ENCODE results near the gene ORAI3.

ORAI3 gene

DNA sequence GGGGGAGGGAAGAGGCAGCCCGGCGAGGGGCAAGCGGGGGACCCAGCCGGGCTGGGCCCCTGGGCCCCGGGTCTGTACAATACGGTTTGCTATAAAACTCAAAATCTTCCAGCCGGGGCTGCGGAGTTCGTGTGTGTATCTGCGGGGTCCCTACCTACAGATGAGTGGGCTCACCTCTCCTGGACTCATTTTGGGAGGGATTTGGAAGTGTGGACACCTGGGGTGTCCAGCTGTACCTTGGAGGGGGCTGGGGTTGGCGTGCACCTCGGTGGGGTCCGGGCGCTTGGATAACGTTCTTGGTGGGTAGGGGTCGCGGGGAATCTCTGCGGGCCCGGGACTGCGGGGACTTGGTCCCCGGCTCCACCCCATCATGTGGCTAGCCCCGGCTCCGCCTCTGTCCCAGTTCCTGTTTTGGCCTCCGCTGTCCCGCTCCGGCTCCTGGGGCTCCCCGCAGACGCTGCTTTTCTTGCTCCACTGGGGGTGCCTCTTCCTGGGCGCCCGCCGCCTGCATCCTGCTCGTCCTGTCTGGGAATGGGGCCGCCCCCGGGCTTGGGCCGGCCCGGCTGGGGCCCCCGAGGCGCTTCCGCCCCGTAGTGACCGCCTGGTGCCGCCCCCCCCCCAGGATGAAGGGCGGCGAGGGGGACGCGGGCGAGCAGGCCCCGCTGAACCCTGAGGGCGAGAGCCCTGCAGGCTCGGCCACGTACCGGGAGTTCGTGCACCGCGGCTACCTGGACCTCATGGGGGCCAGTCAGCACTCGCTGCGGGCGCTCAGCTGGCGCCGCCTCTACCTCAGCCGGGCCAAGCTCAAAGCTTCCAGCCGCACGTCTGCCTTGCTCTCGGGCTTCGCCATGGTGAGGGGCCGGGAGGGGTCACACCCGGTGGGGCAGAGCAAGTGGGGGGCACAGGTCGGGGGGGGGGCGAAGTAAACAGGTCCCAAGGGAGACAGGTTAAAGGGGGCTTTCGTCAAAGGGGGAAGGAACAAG lies at the start of gene ORAI3:
Gene ORAI3, plus strand, starts transcription at position 402 of the 983 bp plus-strand sequence. Its CDS starts 222 bp downstream, at position 624.
- peak within 1 kb of the TSS; percentile 88 for H3K4me3 ChIP-seq (ENCODE audit: control insufficient read depth, low read depth, low read length)
- DNase-seq (ENCODE audit: low read depth), result no peak

DNA sequence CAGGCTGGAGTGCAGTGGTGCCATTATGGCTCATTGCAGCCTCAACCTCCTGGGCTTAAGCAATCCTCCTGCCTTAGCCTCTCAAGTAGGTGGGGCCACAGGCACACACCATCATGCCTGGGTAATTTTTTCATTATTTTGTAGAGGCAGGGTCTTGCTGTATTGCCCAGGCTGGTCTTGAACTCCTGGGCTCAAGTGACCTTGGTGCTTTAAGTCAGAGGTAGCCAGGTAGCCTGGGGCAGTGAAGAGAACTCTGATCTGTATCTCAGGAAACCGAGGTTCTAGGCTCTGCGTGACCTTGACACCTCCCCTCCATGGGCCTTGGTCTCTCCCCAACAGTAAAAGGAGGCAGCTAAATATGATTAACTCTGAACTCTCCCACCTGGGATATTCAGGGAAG lies 49.1 kb upstream of the ORAI3 start:
- no peak for DNase-seq (ENCODE audit: low read depth)
- TF ChIP-seq, protein P1, sequence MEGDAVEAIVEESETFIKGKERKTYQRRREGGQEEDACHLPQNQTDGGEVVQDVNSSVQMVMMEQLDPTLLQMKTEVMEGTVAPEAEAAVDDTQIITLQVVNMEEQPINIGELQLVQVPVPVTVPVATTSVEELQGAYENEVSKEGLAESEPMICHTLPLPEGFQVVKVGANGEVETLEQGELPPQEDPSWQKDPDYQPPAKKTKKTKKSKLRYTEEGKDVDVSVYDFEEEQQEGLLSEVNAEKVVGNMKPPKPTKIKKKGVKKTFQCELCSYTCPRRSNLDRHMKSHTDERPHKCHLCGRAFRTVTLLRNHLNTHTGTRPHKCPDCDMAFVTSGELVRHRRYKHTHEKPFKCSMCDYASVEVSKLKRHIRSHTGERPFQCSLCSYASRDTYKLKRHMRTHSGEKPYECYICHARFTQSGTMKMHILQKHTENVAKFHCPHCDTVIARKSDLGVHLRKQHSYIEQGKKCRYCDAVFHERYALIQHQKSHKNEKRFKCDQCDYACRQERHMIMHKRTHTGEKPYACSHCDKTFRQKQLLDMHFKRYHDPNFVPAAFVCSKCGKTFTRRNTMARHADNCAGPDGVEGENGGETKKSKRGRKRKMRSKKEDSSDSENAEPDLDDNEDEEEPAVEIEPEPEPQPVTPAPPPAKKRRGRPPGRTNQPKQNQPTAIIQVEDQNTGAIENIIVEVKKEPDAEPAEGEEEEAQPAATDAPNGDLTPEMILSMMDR (IDR thresholded peaks at IDR 0.05; ENCODE audit: control insufficient read depth, insufficient read depth, low read depth, low read length, missing control alignments), result no peak

More for the DNA sequence above, at the start of gene ORAI3:
- TF ChIP-seq, protein P1 (IDR thresholded peaks at IDR 0.05; ENCODE audit: control insufficient read depth, insufficient read depth, low read depth, low read length, missing control alignments), result no peak

DNA sequence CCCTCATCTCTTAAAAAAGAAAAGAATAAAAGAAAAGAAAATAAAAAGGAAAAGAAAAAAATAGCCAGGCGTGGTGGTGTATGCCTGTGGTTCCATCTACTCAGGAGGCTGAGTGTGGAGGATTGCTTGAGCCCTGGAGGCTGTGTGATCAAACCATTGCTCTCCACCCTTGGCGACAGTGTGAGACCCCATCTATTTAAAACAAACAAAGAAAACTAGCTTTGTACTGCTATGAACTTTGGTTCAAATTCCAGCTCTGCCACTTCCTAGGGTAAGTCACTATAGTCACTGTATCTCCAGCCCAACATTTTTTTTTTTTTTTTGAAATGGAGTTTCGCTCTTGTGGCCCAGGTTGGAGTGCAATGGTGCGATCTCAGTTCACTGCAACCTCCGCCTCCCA lies 48.3 kb upstream of the ORAI3 start:
- H3K4me3 ChIP-seq (ENCODE audit: control insufficient read depth, low read depth, low read length), result no peak overlapping the region
- TF ChIP-seq, protein P1 (IDR thresholded peaks at IDR 0.05; ENCODE audit: control insufficient read depth, insufficient read depth, low read depth, low read length, missing control alignments), result no peak
- DNase-seq (ENCODE audit: low read depth), result no peak

More for the DNA sequence above, 49.1 kb upstream of the ORAI3 start:
- no peak overlapping the region for H3K4me3 ChIP-seq (ENCODE audit: control insufficient read depth, low read depth, low read length)

DNA sequence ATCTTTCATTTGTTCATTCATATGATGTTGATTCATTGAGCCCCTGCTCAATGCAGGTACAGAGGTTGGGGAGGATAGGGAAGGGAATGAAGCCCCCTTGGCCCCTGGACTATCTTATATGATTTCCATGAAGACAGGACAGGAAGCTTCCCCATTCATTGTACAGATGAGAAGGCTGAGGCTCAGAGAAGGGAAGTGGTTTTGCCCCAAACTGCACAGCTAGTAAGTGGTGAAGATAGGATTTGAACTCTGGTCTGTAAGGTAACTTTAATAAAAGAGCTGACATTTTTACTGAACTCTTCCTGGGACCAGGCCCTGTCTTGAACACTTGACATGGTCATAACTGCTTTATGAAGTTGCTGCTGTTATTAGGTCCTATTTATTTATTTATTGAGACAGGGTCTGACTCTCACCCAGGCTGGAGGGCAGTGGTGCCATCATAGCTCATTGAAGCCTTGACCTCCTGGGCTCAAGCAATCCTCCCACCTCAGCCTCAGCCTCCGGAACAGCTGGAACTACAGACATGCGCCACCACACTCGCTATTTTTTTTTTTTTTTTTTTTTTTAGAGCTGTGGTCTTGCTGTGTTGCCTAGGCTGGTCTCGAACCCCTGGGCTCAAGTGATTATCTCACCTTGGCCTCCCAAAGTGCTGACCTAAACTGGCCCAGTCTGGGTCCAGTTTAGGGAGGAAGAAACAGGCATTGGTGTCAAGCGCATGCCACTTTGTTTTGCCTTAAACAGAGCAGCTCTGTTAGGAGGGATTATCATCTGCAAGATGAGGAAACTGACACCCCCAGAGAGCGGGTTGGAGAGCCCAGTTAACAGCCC lies 47.5 kb upstream of the ORAI3 start:
- TF ChIP-seq, protein P1 (IDR thresholded peaks at IDR 0.05; ENCODE audit: control insufficient read depth, insufficient read depth, low read depth, low read length, missing control alignments), result no peak
- no peak for DNase-seq (ENCODE audit: low read depth)
- peak overlapping the region; percentile 31 for H3K4me3 ChIP-seq (ENCODE audit: control insufficient read depth, low read depth, low read length)

DNA sequence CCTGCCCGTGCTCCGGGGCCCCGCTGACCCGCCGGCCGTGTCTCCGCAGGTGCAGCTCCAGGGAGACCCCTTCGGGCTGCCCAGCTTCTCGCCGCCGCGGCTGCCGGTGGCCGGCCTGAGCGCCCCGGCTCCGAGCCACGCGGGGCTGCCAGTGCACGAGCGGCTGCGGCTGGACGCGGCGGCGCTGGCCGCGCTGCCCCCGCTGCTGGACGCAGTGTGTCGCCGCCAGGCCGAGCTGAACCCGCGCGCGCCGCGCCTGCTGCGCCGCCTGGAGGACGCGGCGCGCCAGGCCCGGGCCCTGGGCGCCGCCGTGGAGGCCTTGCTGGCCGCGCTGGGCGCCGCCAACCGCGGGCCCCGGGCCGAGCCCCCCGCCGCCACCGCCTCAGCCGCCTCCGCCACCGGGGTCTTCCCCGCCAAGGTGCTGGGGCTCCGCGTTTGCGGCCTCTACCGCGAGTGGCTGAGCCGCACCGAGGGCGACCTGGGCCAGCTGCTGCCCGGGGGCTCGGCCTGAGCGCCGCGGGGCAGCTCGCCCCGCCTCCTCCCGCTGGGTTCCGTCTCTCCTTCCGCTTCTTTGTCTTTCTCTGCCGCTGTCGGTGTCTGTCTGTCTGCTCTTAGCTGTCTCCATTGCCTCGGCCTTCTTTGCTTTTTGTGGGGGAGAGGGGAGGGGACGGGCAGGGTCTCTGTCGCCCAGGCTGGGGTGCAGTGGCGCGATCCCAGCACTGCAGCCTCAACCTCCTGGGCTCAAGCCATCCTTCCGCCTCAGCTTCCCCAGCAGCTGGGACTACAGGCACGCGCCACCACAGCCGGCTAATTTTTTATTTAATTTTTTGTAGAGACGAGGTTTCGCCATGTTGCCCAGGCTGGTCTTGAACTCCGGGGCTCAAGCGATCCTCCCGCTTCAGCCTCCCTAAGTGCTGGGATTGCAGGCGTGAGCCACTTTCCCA lies 46.6 kb upstream of the ORAI3 start:
- TF ChIP-seq, protein P1 (IDR thresholded peaks at IDR 0.05; ENCODE audit: control insufficient read depth, insufficient read depth, low read depth, low read length, missing control alignments), result peak; percentile 28
- no peak for DNase-seq (ENCODE audit: low read depth)

More for the DNA sequence above, 46.6 kb upstream of the ORAI3 start:
- H3K4me3 ChIP-seq (ENCODE audit: control insufficient read depth, low read depth, low read length), result peak overlapping the region; percentile 37

All from AG09309 (cell line).